VCaP (cell line): Measurements from ENCODE around the gene NPFFR1.

Source experiments
- H3K27ac ChIP-seq: fragments of 450-650 bp; 2 replicates; pipeline ENCODE4 v1.5.1; 2017
- TF ChIP-seq, protein P1 (sequence below): fragments of 450-650 bp; conservative IDR thresholded peaks from 2 replicates; pipeline ENCODE4 v1.5.1; 2017; ENCODE audit warnings: mild to moderate bottlenecking, moderate library complexity

The NPFFR1 gene

DNA sequence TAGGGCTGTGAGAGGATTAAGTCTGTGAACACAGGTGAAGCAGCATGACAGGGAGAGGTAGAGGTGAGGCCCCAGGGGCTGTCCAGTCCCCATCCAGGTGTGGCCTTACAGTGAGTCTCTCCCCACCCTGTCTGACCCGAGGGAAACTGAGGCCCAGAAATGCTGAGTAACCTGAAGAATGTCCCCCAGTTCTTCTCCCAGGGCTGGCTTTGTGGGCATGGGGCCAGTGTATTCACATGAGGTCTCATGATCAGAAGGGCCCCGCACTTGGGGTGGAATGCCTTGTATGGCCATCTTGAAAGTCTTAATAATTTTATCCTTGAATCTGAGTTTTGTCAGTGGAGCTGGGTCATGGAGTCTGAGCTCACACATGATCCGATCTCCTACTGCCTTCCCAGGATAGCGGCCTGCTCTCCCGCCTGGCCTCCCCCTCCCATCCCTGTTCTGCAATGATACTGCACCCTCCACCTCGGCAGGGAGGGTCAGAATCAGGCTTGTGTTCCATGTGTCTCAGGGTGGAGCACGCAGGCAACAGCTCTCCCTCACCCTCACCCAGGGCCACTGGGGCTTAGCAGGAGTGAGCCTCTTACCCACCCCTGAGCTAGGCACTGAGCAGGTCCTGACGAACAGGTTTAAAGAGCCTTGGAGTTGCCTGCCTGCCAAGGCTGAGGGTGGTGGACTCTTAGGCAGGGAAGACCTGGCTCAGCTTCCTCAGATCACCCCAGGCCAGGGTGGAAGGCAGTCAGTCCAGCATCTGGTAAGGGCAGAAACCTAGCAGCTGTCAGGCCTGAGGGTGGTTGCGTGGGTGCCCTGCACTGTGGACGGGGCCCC is 41.4 kb upstream of the NPFFR1 start:
- TF ChIP-seq, protein P1, sequence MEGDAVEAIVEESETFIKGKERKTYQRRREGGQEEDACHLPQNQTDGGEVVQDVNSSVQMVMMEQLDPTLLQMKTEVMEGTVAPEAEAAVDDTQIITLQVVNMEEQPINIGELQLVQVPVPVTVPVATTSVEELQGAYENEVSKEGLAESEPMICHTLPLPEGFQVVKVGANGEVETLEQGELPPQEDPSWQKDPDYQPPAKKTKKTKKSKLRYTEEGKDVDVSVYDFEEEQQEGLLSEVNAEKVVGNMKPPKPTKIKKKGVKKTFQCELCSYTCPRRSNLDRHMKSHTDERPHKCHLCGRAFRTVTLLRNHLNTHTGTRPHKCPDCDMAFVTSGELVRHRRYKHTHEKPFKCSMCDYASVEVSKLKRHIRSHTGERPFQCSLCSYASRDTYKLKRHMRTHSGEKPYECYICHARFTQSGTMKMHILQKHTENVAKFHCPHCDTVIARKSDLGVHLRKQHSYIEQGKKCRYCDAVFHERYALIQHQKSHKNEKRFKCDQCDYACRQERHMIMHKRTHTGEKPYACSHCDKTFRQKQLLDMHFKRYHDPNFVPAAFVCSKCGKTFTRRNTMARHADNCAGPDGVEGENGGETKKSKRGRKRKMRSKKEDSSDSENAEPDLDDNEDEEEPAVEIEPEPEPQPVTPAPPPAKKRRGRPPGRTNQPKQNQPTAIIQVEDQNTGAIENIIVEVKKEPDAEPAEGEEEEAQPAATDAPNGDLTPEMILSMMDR, result no peak
- H3K27ac ChIP-seq, result no peak overlapping the region

DNA sequence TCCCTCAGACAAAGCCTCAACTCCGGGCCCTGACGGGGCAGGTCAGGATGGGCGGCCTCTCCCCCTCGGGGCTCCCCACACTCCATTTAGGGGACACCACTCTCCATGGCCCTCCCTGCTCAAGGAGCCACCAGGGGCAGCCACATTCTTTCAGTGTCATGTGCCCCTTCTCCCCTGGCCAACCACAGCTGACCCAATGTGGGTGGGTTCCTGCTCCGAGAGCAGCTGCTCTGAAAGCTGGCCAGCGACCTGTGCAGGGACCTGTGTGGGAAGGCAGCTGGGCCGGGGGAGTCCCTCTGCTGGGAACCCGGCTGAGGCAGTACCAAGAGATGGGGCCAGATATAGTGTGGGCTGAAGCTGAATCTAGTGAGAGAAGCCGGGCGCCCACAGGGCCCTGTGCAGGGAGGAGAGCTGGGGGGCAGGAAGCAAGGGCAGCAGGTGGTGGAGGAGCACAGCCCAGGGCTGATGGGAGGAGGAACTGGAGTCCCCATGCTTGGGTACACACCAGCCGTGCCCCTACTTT is 40.6 kb upstream of the NPFFR1 start:
- no peak overlapping the region for H3K27ac ChIP-seq
- TF ChIP-seq, protein P1, result no peak

DNA sequence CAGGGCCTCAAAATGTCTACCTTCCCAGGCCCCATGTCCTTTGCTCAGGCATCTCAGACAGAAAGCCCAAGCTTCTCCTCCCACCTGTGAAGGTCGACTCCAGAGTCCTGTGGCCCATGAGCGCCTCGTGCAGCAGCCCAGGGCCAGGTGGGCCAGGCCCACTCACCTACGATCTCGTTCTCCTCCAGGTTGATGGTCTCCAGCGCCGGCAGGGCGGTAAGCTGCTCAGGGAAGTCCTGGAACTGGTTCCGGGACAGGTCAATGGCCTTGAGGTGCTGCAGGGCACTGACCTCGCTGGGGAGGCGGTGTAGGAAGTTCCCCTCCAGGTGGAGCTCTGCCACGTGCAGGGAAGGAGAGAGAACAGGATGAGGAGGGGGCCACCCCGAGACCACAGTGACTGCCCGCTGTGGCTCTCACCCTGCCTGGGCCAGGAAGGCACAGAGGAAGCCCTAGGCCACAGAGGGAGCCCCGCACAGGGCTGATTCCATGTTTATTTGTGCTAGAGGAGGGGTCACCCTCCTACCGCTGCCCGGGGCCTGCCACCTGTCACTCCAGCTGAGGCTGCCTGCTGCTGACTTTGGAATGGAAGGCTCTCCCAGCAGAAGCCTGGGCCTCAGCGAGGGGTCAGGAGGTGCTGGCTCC is 40.0 kb upstream of the NPFFR1 start:
- TF ChIP-seq, protein P1, result no peak
- H3K27ac ChIP-seq, result no peak overlapping the region

GRCh38 chr10:70323138-70323696 is 39.4 kb upstream of the NPFFR1 start:
- TF ChIP-seq, protein P1, result no peak
- no peak overlapping the region for H3K27ac ChIP-seq

- H3K27ac ChIP-seq, result no peak overlapping the region
- TF ChIP-seq, protein P1, result no peak
Observed at GRCh38 chr10:70321897-70322890, 38.4 kb upstream of the NPFFR1 start.

DNA sequence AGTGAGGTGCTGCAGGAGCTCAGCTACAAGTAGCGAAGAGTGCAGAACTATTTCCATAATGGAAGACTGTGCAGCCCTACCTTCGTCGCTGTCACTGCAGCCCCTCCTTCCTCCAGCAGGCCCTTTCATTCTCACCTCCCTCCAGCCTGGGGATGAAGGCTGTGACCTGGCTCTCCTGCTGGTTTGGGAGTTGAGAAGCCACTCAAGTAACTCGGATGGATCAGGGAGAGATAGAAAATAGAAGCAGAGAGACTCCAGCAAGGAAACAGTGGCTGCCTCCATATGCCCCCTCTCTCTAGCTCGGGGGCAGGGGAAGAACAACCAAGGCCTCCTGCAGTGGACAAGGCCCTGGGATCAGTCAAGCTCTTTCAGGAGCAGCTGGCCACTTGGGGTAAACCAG is 37.4 kb upstream of the NPFFR1 start:
- no peak overlapping the region for H3K27ac ChIP-seq
- TF ChIP-seq, protein P1, result no peak
